Loucy (cell line): Measurements from ENCODE around the gene GUCA2A.

Source experiments
- CTCF ChIP-seq: fragments of 200-600 bp; sonication (generic); conservative IDR thresholded peaks from 2 replicates; pipeline ENCODE4 v1.5.1; 2014; ENCODE audit warnings: mild to moderate bottlenecking, antibody characterized with exemption, low read length
- EZH2phosphoT487 ChIP-seq: fragments of 200-600 bp; IDR thresholded peaks from 2 replicates; pipeline ENCODE4 v1.6.1; 2018; ENCODE audit warnings: antibody characterized with exemption, mild to moderate bottlenecking, moderate library complexity, borderline replicate concordance

DNA sequence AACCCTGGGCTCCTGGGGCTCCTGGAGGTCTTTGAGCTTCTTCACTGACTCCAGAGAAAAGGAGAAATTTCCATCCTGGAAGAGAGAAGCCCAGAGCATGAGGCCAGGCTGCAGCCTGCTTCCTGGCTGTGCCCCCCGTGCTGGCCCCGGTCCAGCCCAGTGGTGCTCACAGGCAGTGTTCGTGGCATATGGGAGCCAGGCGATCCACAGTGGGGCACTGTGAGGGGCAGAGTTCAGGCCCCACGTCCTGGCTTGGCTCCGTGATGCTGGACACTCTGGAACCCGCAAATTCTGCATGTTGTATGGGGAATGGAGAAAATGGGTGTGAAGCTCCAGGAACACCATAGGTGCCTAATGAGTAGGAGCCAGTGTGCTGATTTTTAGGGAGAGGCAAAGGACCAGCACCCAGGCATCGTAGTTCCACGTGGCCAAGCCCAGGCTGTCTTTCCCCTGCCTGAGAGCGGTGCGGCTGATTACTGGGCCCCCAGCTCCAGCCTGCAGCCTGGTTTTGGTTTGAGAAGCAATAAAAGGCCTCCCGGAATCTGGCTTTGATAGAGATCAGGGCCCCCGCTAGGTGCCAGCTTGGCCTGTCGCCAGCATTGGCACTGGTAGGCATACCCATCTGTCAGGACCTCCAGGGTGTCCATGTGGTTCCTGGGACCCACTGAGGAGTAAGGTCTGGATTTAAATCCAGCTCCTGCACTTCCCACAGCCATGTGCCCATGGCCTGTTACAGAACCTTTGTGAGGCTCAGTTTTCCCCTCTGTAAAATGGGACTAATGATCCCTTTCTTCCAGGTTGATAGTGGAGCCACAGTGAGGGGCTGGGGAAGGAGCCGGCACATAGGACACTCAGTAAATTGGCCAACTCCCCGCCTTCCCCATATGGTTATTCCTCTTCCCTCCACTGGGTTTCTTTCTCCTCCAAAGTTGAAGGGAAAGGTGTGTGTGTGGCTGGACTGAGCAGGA, 725 bp downstream of the GUCA2A start:
- TF ChIP-seq CTCF (no peak), EZH2phosphoT487 (no peak)
